Right lobe of liver (tissue), 6 donors: ENCODE data around the gene VGF. TPM values are rescaled to one million over a fixed set of nuclear protein-coding genes. Genes with fewer than 3 reads are reported as not detected.

ENCODE experiments used
- ATAC-seq, 4 donors: fragments of 200-7000 bp; cut with Tn5 transposase; one replicate each; pipeline ENCODE4 v1.9.1; 2020; ENCODE audit warnings: mild to moderate bottlenecking in 4 of 4, moderate library complexity in 4 of 4
- DNase-seq, 3 donors: peaks; one replicate each; pipeline ENCODE4 v3.0.0-alpha.2; 2020
- H3K27ac ChIP-seq, 3 donors: fragments of 200-600 bp; one replicate each; pipeline ENCODE4 v1.8.0; 2022
- H3K27me3 ChIP-seq, 2 donors: fragments of 200-600 bp; one replicate each; pipeline ENCODE4 v1.8.0; 2022
- H3K36me3 ChIP-seq, 4 donors: fragments of 200-600 bp; sonication (generic) in 1 of 4; one replicate each; pipeline versions ENCODE4 v1.5.1 to v1.8.0; 2017 to 2022; ENCODE audit warnings: control low read depth in 1 of 4
- H3K4me1 ChIP-seq, 4 donors: fragments of 200-600 bp; sonication (generic) in 1 of 4; one replicate each; pipeline versions ENCODE4 v1.5.1 to v1.8.0; 2017 to 2022; ENCODE audit warnings: control low read depth in 1 of 4
- H3K4me3 ChIP-seq, 3 donors: fragments of 200-600 bp; one replicate each; pipeline ENCODE4 v1.8.0; 2022
- H3K9me3 ChIP-seq, 4 donors: fragments of 200-600 bp; sonication (generic) in 1 of 4; one replicate each; pipeline versions ENCODE4 v1.5.1 to v1.8.0; 2017 to 2022; ENCODE audit warnings: control low read depth in 1 of 4
- POLR2A ChIP-seq: fragments of 450-650 bp; IDR thresholded peaks from one replicate; pipeline ENCODE4 v1.6.1; 2017; ENCODE audit warnings: antibody characterized with exemption, mild to moderate bottlenecking
- WGBS: methylation state at CpG from one replicate; pipeline ENCODE4 v1.1.6; 2018; ENCODE audit warnings: low coverage, low lambda C conversion rate; ENCODE audit not compliant: insufficient coverage; ENCODE audit errors: missing lambda C conversion rate; 5-methylcytosine and 5-hydroxymethylcytosine counted together
- intact Hi-C, 2 donors: fragments of 100-400 bp; cut with DNase I; formaldehyde crosslinking; loops; one replicate each; pipeline versions ENCODE4 v1.11.2 to v1.14.1; 2022
- total RNA-seq, 6 experiments: library from RNA; depleted of rRNA in 2 of 6; stranded (reverse); fragments of >200 nt in 2 of 6; fragmentation: NEBNext Ultra II Directional in 3 of 6; extraction: Animal tissue kit (Norgen Biotek cat#: 25700) in 3 of 6; gene quantifications; one replicate each; pipeline versions ENCODE4 v1.1.0 to v1.2.4, GENCODE V29; 2016 to 2023
- TF ChIP-seq, protein P1 (sequence below), 4 donors: fragments of 200-600 bp in 3 of 4; fragments of 450-650 bp in 1 of 4; IDR thresholded peaks; one replicate each; pipeline versions ENCODE4 v1.5.1 to v1.8.0; 2016 to 2022; ENCODE audit warnings: antibody characterized with exemption in 4 of 4, mild to moderate bottlenecking in 2 of 4
- donor health status: DM: no; HTN: yes; CAD: no.
- donor health status: DM: no; HTN: no; CAD: no.
- donor health status: DM: no; HTN: no; CAD: no.
- donor health status: DM: no; HTN: yes; CAD: no.
- donor health status: DM: no; HTN: yes; CAD: no.

VGF gene
- total RNA-seq, 6 experiments from 2014 or later = not detected

DNA sequence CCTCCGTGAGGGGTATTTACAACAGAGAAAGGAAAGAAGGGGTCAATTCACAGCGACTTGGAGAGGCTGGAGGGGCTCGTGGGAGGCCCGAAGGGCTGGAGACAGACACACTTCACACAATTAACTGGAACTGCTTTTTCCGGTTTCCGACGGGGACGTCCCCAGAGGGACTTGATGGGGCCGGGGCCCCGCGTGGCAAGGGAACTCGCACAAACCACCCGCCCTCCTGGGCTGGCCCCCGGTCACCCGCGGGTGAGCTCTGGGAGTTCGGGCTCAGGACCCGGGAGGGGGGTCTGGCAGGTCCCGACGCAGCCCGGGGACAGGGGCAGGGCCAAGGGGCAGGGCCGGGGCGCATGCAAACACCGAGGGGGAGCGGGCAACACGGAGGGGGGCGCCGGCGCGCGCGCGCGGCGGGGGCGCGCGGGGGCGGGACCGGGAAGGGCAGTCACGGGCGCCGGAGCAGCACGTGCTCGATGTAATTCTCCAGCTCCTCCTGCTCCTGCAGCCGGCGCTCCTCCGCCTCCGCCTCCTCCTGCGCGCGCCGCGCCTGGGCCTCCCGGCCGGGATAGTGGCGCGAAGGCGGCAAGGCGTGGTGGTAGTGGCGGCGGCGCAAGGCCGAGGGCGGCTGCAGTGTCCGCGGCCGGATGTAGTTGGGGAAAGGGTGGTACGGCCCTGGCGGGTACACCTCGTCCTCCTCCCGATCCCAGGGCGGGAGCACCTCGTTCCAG is 2.7 kb downstream of the VGF start:
- no peak overlapping the region for H3K27ac ChIP-seq
- peaks cover 0 to under 1% (median 0%) of the 10 kb centered on the region in 4 donors for H3K36me3 ChIP-seq
- no peaks in the 10 kb centered on the region for H3K9me3 ChIP-seq
- intact Hi-C loops = loop anchor here in 1 of 2 donors (10.0 kb wide), 1 partner anchor 122 kb away; no protein-coding TSS in a partner anchor
- ATAC-seq (no peak), DNase-seq (no peak)
- H3K4me3 ChIP-seq = no peak overlapping the region
- peaks cover 0 to 20% (median 0%) of the 10 kb centered on the region in 4 donors for H3K4me1 ChIP-seq
- 5% methylated on average over 20 of the region's 74 CpGs for WGBS
- peaks cover 0 to 19% of the 10 kb centered on the region in 2 donors for H3K27me3 ChIP-seq
- no peak for TF ChIP-seq POLR2A
- TF ChIP-seq, protein P1, sequence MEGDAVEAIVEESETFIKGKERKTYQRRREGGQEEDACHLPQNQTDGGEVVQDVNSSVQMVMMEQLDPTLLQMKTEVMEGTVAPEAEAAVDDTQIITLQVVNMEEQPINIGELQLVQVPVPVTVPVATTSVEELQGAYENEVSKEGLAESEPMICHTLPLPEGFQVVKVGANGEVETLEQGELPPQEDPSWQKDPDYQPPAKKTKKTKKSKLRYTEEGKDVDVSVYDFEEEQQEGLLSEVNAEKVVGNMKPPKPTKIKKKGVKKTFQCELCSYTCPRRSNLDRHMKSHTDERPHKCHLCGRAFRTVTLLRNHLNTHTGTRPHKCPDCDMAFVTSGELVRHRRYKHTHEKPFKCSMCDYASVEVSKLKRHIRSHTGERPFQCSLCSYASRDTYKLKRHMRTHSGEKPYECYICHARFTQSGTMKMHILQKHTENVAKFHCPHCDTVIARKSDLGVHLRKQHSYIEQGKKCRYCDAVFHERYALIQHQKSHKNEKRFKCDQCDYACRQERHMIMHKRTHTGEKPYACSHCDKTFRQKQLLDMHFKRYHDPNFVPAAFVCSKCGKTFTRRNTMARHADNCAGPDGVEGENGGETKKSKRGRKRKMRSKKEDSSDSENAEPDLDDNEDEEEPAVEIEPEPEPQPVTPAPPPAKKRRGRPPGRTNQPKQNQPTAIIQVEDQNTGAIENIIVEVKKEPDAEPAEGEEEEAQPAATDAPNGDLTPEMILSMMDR (IDR thresholded peaks at IDR 0.05) = no peak

DNA sequence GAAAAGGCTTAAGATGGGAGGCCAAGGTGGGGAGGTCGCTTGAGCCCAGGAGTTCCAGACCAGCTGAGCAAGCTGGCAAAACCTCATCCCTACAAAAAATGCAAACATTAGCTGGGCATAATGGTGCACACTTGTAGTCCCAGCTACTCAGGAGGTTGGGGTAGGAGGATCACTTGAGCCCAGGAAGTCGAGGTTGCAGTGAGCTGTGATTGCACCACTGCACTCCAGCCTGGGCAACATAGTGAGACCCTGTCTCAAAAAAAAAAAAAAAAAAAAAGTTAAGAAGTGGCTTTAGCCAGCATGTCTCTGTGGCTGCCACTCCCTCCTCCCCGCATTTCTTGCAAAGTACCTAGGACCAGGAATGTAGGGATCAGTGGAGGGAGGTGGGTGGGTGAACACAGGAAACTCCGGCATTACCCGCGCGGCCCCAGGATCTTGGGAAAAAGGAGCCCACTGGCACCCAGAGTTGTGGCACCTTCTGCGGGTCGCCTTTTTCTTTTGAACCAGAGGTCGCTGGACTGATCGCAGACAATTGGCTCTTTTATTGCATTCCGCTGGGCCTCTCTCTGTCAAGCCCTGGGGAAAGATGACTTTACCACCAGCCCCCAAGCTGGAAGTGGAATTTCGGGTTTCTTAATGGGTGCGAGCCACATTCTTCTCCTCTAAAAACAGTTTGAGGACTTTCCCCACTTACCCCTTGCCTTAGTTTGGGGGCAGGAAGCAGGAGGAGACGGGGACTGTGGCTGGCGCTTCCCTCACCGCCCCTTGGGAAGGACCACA is 3.5 kb downstream of the VGF start:
- peaks cover 0 to 2% (median 0%) of the 10 kb centered on the region in 4 donors for H3K36me3 ChIP-seq
- no peak for TF ChIP-seq POLR2A
- TF ChIP-seq, protein P1 (IDR thresholded peaks at IDR 0.05) = no peak
- ATAC-seq (no peak), DNase-seq (no peak)
- peaks cover 0 to 22% (median 0%) of the 10 kb centered on the region in 4 donors for H3K4me1 ChIP-seq
- H3K4me3 ChIP-seq = no peak overlapping the region
- no peak overlapping the region for H3K27ac ChIP-seq
- H3K27me3 ChIP-seq = peaks cover 0 to 19% of the 10 kb centered on the region in 2 donors
- no peaks in the 10 kb centered on the region for H3K9me3 ChIP-seq
- 79% methylated on average over 8 of the region's 17 CpGs for WGBS
- intact Hi-C loops = loop anchor here in 1 of 2 donors (10.0 kb wide), 1 partner anchor 123 kb away; no protein-coding TSS in a partner anchor

DNA sequence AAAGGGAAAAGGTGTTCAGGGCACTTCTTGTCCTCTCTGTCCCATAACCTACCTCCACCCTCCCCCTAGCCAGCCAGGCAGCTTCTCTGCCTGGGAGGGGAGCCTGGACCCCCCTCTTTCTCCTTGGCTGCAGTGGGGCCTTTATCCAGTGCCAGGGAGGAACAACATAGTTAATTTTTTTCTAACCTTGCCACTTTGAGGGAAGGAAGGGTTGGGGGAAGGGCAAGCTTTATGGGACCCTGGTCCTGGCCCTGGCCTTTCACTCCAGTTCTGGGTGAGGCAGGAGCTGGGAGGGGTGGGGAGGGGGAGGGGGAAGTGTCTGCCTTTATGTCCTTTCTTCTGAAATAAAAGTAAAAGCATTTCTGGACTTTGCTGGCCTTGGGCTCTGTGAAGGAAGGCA is 4.5 kb downstream of the VGF start:
- Histone ChIP-seq H3K9me3 (no peaks in the 10 kb centered on the region), H3K4me3 (no peak overlapping the region), H3K36me3 (peaks cover 0 to 2% (median 0%) of the 10 kb centered on the region in 4 donors), H3K4me1 (peaks cover 0 to 23% (median 0%) of the 10 kb centered on the region in 4 donors), H3K27ac (no peak overlapping the region), H3K27me3 (peaks cover 0 to 16% of the 10 kb centered on the region in 2 donors)
- ATAC-seq (no peak), DNase-seq (no peak)
- intact Hi-C loops = loop anchor here in 1 of 2 donors (10.0 kb wide), 1 partner anchor 124 kb away; no protein-coding TSS in a partner anchor
- TF ChIP-seq POLR2A = no peak
- TF ChIP-seq, protein P1 (IDR thresholded peaks at IDR 0.05) = no peak

DNA sequence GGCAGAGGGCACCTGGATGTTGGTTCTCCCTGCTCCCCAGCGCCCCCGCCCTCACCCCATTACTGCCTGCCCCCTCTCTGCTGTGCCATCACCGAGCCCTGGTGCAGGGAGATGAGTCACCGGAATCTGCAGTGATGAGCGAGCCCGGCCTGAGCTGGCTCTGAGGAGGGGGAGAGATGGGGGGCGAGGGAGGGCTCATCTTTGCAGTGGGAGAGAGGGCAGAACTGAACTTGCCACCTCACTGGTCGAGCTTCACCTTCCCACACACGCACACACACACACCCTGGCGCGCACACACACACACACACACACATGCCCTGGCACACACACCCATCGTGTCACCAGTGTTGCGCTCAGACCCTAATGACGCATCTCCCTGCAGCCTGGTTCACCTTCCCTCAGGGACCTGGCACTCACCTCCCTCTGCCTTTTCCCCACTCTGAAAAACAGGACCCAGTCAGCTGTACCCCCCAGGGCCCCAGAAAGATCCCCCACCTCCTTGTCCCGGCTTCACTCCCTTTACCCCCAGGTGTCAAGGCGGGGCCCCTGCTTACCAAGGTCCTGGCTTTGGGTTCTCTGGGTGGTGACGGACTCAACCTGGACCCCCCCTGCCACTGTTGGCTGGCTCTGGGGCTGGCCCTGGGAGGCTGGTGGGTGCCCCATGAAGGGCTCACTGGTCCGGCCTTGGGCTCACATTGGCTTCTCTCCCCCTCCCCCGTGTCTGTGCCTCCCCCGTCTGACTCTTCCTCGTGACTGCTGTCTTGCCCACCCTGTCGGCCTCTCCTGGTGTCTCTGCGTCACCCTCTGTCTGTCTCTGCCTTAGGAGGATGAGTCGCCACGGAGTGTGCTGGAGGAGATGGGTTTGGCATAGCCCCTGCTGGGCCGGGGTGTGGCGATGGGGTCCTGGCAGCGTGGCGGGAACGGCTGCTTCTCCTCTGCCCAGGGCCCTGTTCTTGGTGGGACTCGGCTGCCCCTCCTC is 5.4 kb downstream of the VGF start:
- Histone ChIP-seq H3K4me3 (no peak overlapping the region), H3K4me1 (peaks cover 0 to 21% (median 0%) of the 10 kb centered on the region in 4 donors), H3K9me3 (no peaks in the 10 kb centered on the region), H3K27me3 (peaks cover 0 to 9% of the 10 kb centered on the region in 2 donors), H3K36me3 (peaks cover 0 to 2% (median 0%) of the 10 kb centered on the region in 4 donors), H3K27ac (no peak overlapping the region)
- 69% methylated on average over 12 of the region's 31 CpGs for WGBS
- ATAC-seq = no peak
- TF ChIP-seq, protein P1 (IDR thresholded peaks at IDR 0.05) = no peak
- no peak for TF ChIP-seq POLR2A
- intact Hi-C loops = loop anchor here in 1 of 2 donors (10.0 kb wide), 1 partner anchor 125 kb away; no protein-coding TSS in a partner anchor
- DNase-seq = no peak
